GM13976 (cell line): ENCODE results near the gene CASK.
A peak's percentile ranks its signal among the peaks of the same experiment; 100 is the strongest.

Source experiments
- DNase-seq: peaks from one replicate; pipeline ENCODE4 v3.0.0; 2012; ENCODE audit warnings: low spot score
- CTCF ChIP-seq: IDR thresholded peaks from 2 replicates; pipeline ENCODE4 v1.5.1; 2012; ENCODE audit warnings: borderline replicate concordance, mild to moderate bottlenecking; ENCODE audit not compliant: insufficient read depth; ENCODE audit errors: extremely low read depth, missing control alignments, control extremely low read depth
- in situ Hi-C: fragments of 300-500 bp; cut with MboI; formaldehyde crosslinking; loops from one replicate; pipeline ENCODE4 v1.12.0; 2022; ENCODE audit warnings: low sequenced_read_pairs, mixed read lengths, inconsistent platforms; ENCODE audit not compliant: unreplicated experiment

Gene CASK

DNA sequence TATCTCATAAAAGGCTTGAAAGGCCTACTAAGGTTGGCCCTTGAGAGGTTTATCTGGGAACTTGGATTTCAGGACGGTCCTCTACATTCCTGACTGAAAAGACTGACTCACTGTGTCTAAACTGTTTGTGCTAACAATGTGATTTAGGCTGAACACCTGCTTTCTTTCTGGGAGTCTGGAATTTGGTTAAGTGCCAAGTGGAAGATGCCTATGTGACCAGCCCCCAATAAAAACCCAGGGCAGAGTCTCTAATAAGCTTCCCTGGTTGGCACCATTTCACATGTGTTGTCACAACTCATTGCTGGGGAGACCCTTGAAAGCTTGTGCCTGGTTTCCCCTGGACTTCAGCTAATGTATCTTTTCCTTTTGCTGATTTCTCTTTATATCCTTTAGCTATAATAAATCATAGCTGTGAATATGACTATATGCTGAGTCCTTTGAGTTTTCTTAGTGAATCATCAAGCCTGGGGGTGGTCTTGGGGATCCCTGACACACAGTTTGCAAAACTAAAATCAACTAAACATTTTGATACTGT lies 144.3 kb downstream of the CASK start:
- in situ Hi-C loops = loop anchor here (25.0 kb wide), 3 partner anchors 1558 to 1983 kb away; no protein-coding TSS in a partner anchor
- DNase-seq = no peak
- TF ChIP-seq CTCF = no peak

DNA sequence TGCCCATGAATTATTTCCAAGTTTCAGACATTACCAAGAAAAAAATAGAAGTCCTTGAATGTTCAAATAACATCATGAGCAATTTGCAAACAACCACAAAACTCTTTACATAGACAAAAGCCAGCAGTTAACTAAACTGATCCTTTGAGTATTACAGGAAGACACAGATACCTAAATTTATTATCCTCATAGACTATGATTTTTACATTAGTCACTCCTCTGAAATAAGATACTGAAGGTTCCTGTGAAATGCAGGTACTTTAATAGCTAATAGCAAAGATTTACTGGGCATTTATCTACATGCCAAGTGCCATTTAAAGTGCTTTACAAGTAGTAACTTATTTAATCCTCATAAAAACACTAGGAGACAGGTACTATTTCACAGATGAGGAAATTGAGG lies 161.7 kb downstream of the CASK start:
- in situ Hi-C loops = no loop called here

DNA sequence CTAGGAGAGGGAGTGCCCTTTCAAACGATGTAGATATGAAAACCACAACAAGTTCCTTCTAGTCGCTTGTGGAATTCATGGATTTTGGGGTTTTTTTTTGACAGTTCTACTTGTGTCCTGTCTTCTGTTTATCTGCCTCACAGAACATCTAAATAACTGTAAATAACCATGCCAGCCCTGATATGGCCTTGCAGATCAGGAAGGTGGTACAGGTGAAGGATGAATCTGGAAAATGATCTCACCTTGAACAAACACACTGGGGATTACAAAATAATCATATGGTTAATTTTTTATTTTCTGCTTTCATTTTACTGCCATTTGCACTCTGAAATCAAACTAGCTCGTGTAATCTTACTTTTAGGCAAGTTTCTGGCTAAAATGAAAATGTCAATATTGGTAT lies 162.2 kb downstream of the CASK start:
- no peak for TF ChIP-seq CTCF
- in situ Hi-C loops = no loop called here
- no peak for DNase-seq

More for the DNA sequence above, 161.7 kb downstream of the CASK start:
- DNase-seq = no peak
- no peak for TF ChIP-seq CTCF

DNA sequence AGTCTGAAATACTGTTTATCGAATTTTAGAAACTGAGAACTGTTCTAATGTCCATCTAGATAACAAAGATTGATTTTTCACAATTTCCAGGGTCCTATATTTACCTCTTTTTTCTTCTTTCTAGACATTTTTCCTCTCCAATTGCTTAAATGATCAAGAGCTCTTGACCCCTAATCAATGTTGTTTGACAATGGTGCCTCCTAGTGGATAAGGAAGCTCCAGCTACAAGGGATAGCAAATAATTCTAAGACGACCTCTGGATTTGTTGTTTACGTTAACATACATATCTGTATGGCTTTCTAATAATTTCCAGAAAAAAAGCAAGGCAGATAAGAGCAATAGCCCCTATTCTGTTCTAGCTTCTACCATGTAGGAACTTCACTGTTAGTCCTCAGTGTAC lies 163.5 kb downstream of the CASK start:
- TF ChIP-seq CTCF = peak; percentile 35
- peak; percentile 39 for DNase-seq
- in situ Hi-C loops = loop anchor here (10.0 kb wide), 1 partner anchor 195 kb away; no protein-coding TSS in a partner anchor

GRCh38 chrX:41758401-41758800 lies 165.0 kb downstream of the CASK start:
- no peak for DNase-seq
- in situ Hi-C loops = loop anchor here (10.0 kb wide), 1 partner anchor 194 kb away; no protein-coding TSS in a partner anchor
- TF ChIP-seq CTCF = no peak

DNA sequence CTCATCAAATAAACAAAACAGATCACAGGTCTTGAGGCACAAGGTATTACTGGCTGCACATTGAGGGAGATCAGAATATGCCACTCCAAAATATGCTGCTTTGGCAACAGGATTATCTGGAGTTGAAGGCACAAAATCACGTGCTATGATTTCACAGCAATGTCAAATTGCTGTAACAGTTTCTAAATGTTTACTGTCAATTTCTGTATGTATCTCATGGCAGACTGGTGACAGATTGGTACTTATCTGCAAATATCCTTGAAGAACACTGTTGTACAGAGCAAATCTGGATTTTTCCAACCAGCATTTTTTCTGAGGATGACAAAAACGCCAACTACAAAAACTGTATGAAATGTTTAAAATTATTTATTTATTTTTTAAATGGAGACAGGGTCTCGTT lies 172.6 kb downstream of the CASK start:
- in situ Hi-C loops = loop anchor here (10.0 kb wide), 1 partner anchor 186 kb away; no protein-coding TSS in a partner anchor
- no peak for DNase-seq
- TF ChIP-seq CTCF = no peak
